T1000 (cell line): ENCODE results near the gene BSPRY.
"Not testable (repeated sequence)": the region's sequence is repeated elsewhere in the genome, so short reads cannot be mapped to it uniquely, and the experiment has no call there.

Source experiments
- DNase-seq: peaks from one replicate; lab custom pipeline; 2025; ENCODE audit warnings: mixed read lengths; lab: John Stamatoyannopoulos, UW

BSPRY gene

DNA sequence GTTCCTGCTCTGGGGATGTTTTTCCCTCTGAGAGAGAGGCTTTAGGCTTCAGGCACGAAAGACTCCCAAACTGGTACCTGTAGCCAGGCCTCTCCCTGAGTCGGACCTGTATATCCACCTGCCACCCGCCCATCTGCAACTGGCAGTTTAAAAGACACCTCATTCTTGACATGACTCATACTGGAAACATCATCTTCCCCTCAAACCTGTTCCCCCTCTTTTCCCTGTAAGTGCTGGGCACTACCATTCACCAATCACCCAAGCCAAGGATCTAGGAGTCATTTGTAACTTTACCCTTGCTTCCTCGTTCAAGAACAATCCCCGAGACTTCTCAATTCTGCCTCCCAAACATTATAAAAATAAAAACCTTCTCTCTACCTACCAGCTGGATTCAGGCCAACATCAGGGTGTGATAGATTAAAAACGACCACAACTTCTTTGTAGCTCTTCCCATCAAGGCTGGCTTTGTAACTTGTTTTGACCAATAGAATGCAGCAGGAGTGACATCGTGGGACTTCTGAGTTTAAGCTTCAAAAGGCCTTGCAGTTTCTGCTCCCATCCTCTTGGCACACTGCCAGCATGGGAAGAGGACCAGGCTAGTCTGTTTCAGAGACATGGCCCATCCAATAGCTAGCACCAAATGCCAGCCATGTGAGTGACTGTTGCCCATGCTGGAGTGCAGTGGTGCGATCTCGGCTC is 7.5 kb upstream of the BSPRY start:
- DNase-seq = no peak

DNA sequence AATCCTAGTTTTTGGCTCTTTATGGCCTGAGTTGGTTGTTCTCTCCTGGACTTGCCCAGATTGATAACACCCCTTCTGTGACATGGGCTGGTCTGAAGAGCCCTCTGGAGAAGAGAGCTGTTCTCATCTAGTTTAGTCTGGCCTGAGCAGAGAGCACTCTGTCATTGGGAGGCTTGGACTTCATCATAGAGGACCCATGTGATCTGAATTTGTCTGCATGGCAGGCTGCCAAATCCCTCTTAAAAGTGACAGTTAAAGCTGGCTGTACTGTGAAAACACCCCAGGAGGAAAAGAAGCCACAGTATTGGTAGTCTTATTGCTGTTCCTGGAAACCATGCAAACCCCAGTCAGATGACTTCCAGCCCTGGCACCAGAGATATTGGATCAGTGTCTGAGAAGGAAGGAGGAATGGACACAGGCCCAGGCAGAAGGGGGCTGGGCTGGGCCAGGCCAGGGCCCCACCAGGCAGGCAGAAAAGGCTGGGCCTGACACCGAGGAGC is 5.6 kb upstream of the BSPRY start:
- no peak for DNase-seq

DNA sequence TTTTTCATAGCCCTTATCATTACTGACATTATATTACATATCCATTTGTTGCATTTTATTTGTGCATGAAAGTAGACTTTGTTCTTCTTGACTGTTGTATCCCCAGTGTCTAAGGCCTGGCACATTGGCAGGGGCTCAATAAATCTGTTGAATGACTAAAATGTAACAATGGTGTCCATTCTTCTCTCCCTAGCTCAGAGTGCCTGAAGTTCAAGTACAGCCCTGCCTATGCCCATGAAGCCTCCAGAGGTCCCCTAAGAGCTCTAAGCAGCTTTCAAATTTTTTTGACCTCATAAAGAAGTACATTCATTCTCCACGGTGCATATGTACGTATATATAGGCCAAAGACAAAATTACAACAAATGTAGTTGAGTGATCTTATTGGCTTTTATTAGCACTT is 4.2 kb upstream of the BSPRY start:
- no peak for DNase-seq

DNA sequence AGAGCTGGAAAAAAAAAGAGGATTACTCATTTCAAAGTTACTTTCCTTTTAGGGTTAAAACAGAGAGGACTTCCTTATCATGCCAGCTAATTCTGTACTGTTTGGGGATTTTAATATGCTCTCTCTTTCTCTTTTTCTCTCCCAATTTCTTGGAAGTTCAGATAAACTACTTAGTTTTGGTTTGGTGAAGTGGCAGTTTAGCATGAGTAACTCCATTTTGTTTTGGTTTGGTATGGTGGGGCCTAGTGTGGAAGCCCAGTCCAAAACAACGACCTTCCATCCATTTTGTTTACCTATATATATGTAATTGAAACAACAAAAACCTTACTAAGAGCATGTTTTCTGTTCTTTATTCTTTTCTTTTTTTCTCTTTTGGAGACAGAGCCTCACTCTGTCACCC is 3.7 kb upstream of the BSPRY start:
- no peak for DNase-seq

DNA sequence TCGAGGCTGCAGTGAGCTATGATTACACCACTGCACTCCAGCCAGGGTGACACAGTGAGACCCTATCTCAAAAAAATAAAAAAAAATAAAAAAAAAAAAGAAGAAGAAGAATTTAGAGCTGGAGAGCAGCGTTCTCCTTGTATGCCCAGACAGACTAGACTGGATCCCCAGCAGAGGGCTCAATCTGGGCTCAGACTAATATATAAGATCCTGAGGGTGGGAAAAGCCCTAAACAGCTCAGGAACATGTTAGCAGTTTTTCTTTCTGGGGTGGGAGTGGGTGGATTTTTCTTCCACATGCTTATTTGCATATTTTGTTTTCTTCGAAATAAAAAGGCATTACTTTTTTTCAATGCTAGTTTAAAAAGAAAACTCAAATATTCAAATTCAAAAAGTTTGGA is 904 bp upstream of the BSPRY start:
- DNase-seq = no peak

DNA sequence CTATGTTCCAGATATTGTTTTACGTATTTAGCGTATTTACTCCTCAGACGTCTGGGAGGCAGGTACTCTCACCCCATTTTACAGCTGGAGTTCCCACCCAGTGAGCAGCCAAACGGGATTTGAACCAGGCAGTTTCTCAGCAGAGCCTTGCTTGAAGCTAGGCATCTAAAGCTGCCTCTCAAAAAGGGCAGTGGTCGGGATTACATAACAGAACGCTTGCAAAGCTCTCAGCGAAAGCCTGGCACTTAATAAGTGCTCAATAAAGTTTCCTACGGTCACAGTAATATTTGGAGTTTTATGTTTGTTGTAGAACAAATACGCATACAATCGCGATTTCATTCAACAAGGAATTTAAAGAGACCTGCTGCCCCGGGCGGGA is 286 bp upstream of the BSPRY start:
- DNase-seq = no peak

DNA sequence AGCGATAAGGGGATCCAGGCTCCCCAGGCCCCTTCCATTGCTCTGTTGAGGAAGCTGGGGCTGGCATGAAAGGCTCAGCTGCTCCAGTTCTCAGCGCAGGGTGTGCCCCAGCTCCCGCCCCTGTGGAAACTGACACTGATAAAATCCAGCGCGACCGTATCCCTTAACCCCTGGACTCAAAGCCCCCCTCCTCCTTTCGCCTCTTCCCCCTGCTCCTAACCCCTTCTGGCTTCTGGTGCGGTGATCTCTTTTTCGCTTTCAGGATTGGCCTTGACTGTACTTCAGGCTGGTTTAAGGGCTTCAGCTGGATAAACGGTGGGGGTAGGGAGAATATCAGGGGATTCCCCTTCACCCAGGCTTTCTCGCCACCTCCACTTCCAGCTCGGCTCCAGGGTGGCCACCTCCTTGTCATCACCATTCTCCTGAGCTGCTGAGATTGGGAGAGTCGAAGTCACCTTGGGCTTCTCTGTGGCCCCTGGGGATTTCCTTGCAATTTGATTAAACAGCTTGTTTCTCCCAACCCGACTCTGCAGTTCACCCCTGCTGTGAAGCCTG is 843 bp downstream of the BSPRY start:
- DNase-seq = no peak

DNA sequence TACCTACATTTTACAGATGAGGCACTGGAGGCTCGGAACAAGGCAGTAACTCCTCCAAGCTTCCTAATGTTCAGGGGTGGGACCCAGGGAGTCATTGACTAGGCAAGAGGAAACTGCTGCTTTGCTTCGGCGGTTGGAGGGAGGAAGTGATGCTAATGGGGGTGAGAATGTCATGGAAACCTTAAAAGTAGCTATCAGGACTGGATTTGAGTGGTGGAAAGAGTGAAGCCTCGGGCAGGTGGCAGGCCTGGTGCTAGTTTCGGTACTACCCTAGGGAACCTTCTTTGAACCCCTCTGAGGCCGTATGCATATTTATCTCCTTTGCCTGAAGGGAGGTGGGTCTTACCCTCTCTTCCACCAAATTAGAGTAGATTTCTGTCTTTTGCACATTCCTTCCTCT is 1.6 kb downstream of the BSPRY start:
- no peak for DNase-seq

DNA sequence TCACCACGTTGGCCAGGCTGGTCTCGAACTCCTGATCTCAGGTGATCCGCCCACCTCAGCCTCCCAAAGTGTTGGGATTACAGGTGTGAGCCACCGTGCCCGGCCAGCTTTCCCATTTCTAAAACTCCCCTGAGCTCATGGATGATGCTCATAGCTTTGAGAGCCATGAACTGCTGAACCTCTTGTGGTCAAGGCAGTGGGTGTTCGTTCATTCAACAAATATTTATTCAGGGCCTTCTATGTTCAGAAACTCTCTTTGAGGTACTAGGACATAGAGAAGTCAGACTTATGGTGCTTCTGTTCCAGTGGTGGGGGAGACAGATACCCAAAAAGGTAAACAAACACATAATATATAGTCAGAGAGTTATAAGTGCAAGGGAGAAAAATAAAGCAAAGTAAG is 2.7 kb downstream of the BSPRY start:
- DNase-seq = no peak

DNA sequence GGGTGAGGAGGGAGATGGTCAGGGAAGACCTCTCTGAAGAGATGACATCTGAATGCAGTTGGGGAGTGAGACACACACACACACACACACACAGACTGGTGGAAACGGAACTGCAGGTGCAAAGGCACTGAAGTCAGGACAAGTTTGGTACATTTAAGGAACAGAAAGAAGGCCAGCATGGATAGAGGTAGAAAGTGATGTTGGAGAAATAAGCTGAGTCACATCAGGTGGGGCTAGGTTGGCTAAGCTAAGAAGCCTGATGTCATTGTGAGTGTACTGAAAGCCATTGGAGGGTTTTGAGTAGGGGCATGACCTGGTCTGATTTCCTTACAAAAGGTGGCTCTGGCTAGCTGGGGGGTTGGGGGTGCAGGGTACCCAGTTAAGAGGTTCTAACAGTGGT is 3.1 kb downstream of the BSPRY start:
- no peak for DNase-seq

DNA sequence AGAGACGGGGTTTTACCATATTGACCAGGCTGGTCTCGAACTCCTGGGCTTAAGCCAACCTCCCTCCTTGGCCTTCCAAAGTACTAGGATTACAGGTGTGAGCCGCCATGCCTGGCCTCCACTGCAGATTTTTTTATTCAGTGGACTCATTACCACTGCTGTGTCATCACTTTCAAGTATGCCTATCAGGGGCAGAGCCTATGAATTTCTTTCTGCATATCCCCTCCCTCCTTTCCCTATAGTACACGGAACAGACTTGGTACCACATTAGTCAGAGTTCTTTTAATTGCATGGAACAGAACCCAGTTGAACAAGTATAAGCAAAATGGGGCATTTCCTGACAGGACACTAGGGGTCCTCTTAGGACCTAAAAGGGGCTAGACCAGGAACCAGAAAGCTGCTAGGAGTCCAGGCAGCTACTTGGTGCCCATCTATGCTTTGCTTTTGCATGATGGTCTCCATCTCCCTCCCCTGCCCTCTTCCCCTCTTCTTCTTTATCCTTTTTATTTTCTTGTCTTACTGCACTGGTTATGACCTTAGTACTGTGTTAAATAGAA is 5.8 kb downstream of the BSPRY start:
- no peak for DNase-seq

DNA sequence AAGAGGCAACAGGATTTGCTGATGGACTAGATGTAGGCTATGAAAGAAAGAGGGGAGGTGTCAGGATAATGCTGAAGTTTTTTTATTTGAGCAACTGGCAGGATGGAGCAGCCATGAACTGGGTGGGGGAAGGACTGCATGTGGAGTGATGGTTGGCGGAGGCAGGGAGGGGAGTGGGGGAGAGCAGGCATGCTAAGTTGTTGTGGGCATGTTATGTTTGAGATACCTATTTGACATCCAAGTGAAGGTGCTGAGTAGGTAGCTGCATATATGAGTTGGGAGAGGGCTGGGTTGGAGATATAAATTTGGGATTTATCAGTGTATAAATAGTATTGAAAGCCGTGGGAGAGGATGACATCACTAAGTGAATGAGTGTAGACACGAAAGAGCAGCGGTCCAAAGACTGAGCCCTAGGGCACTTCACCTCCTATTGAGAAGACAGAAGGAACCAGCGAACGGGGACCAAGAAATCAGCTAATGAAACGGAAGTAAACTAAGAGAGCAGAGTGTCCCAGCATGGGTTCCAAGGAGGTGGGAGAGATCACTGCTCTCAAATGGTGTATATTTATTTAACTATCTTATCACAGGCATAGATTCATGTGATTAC is 7.4 kb downstream of the BSPRY start:
- no peak for DNase-seq

DNA sequence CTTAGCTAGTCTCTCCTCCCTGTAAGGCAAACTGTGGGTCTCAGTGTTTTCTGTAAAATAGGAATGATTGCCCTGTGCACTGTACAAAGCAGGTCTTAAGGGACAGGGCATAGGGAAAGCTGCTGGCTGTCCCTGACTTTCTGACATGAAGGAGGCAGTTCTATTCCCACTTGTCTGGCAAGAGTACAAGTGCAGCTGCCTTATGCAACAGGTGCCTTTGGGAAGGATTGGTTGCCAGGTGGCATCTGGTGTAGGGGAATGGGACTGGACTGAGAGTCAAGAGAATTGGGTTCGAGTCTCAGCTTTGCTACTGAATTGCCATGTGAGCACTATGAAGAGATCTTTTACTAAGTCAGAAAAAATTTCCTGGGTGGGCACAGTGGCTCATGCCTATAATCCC is 10.0 kb downstream of the BSPRY start:
- DNase-seq = no peak

DNA sequence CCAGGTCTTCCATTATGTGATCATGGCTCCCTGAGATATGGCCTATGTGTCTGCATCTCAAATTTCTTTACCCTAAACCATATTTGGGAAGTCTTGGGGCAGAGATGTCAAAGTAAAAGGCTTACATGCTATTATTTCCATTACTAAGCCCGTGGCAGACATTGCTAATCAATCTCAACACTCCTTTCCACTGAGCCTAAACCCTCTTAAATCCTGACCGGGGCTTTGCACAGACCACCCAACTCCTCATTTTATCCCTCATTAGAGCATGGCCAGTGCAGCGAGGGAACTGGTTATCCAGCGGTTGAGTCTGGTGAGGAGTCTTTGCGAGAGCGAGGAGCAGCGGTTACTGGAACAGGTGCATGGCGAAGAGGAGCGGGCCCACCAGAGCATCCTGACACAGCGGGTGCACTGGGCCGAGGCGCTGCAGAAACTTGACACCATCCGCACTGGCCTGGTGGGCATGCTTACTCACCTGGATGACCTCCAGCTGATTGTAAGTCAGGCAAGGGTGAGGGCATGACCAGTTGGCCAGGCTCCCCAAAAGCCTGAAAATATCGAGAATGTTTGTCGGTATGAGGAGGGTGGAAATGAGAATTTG is 11.0 kb downstream of the BSPRY start:
- DNase-seq = no peak

DNA sequence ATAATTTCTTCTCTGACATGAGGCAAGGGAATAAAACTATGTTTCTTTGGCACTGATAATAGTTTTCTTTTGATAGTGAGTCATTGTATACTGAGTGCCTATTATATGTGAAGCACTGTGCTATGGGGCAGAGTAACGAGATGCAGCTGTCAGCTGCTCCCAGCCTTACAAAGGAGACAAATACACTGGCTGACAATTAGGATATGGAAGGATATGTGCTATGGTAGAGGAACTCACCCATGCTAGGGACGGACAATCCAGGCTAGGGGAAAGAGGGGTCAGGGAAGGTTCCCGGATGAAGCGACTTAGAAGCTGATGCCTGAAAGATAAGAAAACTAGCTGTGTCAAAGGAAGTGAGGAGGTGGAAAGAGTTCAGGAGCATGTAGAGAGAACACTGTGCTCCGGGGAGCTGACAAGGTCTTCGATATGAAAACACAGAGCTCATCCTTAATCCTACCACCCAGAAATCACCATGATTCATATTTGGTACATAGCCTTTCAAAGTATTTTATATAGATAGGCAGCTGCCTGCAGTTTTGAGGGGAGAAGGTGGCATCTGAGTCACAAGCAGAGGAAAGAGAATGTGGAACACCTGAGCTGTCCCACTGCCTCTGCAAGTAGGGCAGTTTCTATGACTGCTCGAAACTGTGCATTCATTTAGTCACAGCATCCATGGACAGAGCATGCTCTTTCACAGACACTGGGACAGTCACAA is 12.1 kb downstream of the BSPRY start:
- DNase-seq = no peak

DNA sequence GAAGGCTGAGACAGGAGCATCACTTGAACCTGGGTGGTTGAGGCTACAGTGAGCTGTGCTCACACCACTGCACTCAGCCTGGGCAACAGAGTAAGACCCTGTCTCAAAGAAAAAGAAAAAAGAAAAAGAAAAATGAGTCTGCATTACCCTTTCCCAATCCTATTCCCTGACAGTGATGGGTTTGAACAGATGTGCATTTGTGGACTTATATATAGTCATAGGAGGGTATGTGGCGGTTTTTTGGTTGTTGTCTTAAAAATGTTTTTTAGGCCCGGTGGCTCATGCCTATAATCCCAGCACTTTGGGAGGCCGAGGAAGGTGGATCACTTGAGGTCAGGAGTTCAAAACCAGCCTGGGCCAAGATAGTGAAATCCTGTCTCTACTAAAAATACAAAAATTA is 14.0 kb downstream of the BSPRY start:
- no peak for DNase-seq

DNA sequence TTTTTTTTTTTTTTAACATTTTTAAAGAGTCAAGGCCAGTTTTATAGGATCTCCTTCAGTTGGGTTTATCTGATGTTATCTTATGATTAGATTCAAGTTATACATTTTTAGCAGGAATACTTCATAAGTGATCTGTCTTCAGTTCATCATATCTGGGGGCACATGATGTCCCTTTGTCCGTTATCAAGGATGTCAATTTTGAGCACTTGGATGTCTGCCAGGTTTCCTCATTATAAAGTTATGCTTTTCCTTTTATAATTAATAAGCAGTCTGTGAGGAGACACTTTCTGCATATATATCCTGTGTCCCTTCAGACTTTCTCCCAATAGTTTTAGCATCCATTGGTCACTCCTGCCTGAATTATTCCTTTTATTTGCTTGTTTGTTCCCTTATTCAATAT is 15.6 kb downstream of the BSPRY start:
- DNase-seq = no peak

DNA sequence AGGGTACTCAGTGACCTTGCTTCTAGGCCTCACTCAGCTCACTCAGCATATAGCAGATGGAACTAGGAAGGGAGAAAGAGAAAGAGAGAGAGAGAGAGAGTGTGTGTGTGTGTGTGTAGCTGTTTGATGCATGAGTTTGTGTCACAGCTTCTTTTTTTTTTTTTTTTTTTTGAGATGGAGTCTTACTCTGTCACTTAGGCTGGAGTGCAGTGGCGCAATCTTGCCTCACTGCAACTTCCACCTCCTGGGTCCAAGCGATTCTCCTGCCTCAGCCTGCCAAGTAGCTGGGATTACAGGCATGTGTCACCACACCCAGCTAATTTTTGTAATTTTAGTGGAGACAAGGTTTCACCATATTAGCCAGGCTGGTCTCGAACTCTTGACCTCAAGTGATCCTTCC is 16.3 kb downstream of the BSPRY start:
- DNase-seq = not testable (repeated sequence)

DNA sequence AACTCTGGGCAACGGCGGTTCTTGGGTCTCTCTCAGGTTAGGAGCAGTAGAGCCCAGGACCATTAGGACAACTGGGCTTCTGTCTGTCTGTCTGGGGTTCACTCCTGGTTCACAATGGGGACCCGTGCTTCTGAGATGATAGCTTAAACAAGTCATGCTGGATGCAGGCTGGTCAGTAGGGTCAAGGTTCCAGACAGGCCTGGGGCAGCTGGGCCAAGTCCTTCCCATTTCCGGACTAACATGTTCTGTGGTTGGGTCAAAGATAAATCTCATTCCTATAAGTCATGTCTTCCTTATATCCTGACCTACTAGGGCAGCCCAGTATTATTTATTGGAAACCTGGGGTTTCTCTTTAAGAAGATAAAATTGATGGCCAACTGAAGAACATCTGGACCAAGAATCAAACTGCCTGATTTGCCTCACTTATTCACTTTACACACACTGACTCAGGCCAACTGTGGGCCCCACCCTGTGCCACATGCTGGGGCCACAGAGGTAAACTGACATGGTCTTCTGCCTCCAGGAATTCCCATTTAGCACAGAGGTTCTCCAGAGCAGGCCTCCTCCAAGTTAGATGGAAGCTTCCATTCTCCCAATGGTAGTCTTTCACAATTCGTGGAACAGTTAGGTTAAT is 19.1 kb downstream of the BSPRY start:
- DNase-seq = no peak

DNA sequence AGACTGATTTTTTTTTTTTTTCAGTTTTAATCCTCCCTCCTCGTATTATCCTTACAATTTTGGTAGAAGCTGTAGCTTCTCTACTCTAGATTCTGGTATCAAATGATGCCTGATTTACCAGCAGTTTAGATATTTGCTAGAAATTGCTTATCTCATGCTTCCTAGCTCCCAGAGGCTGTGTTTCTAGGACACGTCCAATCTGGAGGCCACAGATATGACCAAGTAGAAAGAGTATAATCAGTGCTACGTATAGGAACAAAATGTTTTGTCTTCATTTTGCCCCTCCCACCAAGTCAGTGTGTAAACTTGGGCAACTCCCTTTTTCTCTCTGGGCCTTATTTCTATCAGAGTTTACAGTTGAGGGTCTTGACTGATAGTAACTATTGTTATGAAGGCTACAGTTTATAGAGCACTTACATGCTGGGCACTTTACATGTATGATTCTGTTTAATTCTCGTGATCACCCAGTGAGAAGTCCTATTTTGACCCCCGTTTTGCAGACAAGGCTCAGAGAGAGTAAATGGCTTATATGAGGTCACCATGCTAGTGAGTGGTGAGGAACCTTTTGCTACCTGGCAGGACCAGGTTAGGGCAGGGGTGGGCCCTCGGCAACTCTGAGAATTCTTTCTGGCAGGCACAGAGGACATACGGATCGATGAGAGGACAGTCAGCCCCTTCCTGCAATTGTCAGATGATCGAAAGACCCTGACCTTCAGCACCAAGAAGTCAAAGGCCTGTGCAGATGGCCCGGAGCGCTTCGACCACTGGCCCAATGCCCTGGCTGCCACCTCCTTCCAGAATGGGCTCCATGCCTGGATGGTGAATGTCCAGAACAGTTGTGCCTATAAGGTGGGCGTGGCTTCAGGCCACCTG is 19.9 kb downstream of the BSPRY start:
- no peak for DNase-seq

DNA sequence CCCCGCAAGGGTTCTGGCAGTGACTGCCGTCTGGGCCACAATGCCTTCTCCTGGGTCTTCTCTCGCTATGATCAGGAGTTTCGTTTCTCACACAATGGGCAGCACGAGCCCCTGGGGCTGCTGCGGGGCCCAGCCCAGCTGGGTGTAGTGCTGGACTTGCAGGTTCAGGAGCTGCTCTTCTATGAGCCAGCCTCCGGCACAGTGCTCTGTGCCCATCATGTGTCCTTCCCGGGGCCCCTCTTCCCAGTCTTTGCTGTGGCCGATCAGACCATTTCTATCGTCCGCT is 20.5 kb downstream of the BSPRY start:
- DNase-seq = no peak
